GM20000 (cell line): Measurements from ENCODE around the gene RBP5.

Source experiments
- DNase-seq: peaks from one replicate; pipeline ENCODE4 v3.0.0; 2012; ENCODE audit warnings: low spot score
- CTCF ChIP-seq: IDR thresholded peaks from 2 replicates; pipeline ENCODE4 v1.5.1; 2012; ENCODE audit warnings: mild to moderate bottlenecking, control low read depth; ENCODE audit errors: extremely low read depth, missing control alignments

RBP5 gene

GRCh38 chr12:7093486-7093885 lies 35.2 kb downstream of the RBP5 start:
- TF ChIP-seq CTCF, result no peak
- DNase-seq, result no peak

DNA sequence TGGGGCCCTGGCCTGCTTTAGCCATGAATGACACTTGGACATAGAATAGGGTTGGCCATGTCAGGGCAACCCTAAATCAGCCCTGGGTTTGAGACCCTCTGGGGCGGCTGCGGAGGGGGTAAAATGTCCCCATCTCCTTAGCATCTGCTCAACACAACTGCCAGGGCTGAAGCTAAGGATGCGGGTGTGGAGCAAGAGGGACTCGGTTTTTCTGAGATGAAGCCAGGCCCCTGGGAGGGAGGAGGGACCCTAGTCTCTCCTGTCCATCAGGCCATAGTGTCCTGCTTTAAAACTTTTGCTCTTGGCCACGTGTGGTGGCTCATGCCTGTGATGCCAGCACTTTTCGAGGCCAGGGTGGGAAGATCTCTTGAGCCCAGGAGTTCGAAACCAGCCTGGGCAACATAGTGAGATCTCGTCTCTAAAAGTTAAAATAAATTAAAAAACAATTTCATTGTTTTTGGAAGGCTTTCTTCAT lies 35.7 kb downstream of the RBP5 start:
- no peak for DNase-seq

GRCh38 chr12:7092229-7092985 lies 36.3 kb downstream of the RBP5 start, which contains the start of gene C1R:
Gene C1R, minus strand, starts transcription at chr12:7092445. Its CDS starts 57 bp downstream, at chr12:7092388.
- peak; percentile 80 for DNase-seq
- peak; percentile 71 for TF ChIP-seq CTCF

More for the DNA sequence above, 35.7 kb downstream of the RBP5 start:
- no peak for TF ChIP-seq CTCF

GRCh38 chr12:7091660-7092228 lies 36.9 kb downstream of the RBP5 start:
- DNase-seq, result no peak
- TF ChIP-seq CTCF, result no peak

GRCh38 chr12:7091171-7091570 lies 37.5 kb downstream of the RBP5 start:
- no peak for DNase-seq
- no peak for TF ChIP-seq CTCF

GRCh38 chr12:7090222-7090998 lies 38.3 kb downstream of the RBP5 start:
- DNase-seq, result no peak
- no peak for TF ChIP-seq CTCF

DNA sequence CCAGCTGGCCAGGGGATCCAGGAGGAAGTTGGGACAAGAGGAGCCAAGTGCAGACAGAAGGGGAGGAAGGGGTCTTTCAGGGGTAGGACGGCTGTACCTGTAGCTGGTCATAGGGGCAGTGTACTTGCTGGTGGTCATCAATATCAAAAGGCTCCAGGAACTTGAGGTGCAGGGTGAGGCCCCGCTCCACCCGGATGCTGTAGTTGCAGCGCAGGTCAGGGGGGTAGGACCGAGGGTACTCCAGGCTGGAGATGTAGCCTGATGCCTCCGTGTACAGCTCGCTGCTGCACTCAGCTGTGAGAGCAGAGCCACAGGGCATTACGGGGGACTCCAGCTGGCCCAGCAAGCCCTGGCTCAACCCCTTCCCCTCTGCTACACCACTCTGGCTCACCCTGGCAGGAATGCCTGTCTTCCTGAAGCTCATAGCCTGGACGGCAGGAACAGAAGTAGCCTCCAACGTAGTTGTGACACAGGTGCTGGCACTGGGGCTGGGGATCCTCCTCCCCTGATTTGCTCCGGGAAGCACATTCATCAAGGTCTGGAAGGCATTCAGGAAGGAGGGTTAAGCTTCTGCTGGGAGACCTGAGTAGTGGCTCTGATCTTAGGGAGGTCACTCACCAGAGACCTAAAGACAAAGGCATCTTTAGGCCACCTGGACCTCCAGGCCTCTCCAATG lies 39.4 kb downstream of the RBP5 start:
- no peak for DNase-seq
- no peak for TF ChIP-seq CTCF
